GM12878 (cell line): Measurements from ENCODE around the gene GTSF1L. TPM values are rescaled to one million over a fixed set of nuclear protein-coding genes. Genes with fewer than 3 reads are reported as not detected.

Source experiments
- BCL3 ChIP-seq: IDR thresholded peaks from 2 replicates; pipeline ENCODE4 v1.6.1; 2011; ENCODE audit warnings: borderline replicate concordance, low read depth, mild to moderate bottlenecking, moderate library complexity, low read length; ENCODE audit not compliant: insufficient read depth, poor library complexity, severe bottlenecking
- CHD1 ChIP-seq: IDR thresholded peaks from 2 replicates; pipeline ENCODE4 v1.6.1; 2012; ENCODE audit warnings: low read depth, low read length, improper control_type of control experiment
- DPF2 ChIP-seq: fragments of 450-650 bp; IDR thresholded peaks from 2 replicates; pipeline ENCODE4 v1.6.1; 2017; ENCODE audit warnings: mild to moderate bottlenecking
- EED ChIP-seq: sonication (generic); IDR thresholded peaks from 2 replicates; pipeline ENCODE4 v1.6.1; 2016; ENCODE audit warnings: antibody characterized with exemption, low read depth
- ETV6 ChIP-seq, 2 experiments: fragments of 450-650 bp in 1 of 2; IDR thresholded peaks in 1 of 2; conservative IDR thresholded peaks in 1 of 2; 2 replicates each; pipeline ENCODE4 v1.6.1; 2014; ENCODE audit warnings: antibody characterized with exemption in 1 of 2, borderline replicate concordance in 1 of 2, low read depth in 1 of 2, mild to moderate bottlenecking in 1 of 2, moderate library complexity in 1 of 2
- HDGF ChIP-seq: fragments of 450-650 bp; IDR thresholded peaks from 2 replicates; pipeline ENCODE4 v1.6.1; 2016; ENCODE audit warnings: antibody characterized with exemption
- IKZF1 ChIP-seq: fragments of 450-650 bp; conservative IDR thresholded peaks from 2 replicates; pipeline ENCODE4 v1.6.1; 2017; ENCODE audit warnings: antibody characterized with exemption, mild to moderate bottlenecking
- IRF3 ChIP-seq: fragments of 450-650 bp; IDR thresholded peaks from 2 replicates; pipeline ENCODE4 v1.6.1; 2014; ENCODE audit warnings: mild to moderate bottlenecking
- JUNB ChIP-seq: IDR thresholded peaks from 2 replicates; pipeline ENCODE4 v1.6.1; 2016; ENCODE audit warnings: antibody characterized with exemption, mild to moderate bottlenecking
- JUND ChIP-seq: IDR thresholded peaks from 2 replicates; pipeline ENCODE4 v1.6.1; 2012; ENCODE audit warnings: low read depth, mild to moderate bottlenecking, low read length, improper control_type of control experiment, moderate library complexity
- LARP7 ChIP-seq: fragments of 450-650 bp; IDR thresholded peaks from 2 replicates; pipeline ENCODE4 v1.6.1; 2017; ENCODE audit warnings: mild to moderate bottlenecking
- NFXL1 ChIP-seq: fragments of 450-650 bp; IDR thresholded peaks from 2 replicates; pipeline ENCODE4 v1.6.1; 2017; ENCODE audit warnings: antibody characterized with exemption, mild to moderate bottlenecking, borderline replicate concordance
- PBX3 ChIP-seq: IDR thresholded peaks from 2 replicates; pipeline ENCODE4 v1.6.1; 2011; ENCODE audit warnings: mild to moderate bottlenecking, low read depth, low read length, moderate library complexity; ENCODE audit not compliant: insufficient replicate concordance
- RBBP5 ChIP-seq: fragments of 200-600 bp; sonication (generic); conservative IDR thresholded peaks from 2 replicates; pipeline ENCODE4 v1.6.1; 2016
- SREBF2 ChIP-seq: IDR thresholded peaks from 2 replicates; pipeline ENCODE4 v1.6.1; 2012; ENCODE audit warnings: mild to moderate bottlenecking, low read length
- TAF1 ChIP-seq: IDR thresholded peaks from 2 replicates; pipeline ENCODE4 v1.6.1; 2011; ENCODE audit warnings: mild to moderate bottlenecking, low read depth, low read length, borderline replicate concordance
- TCF3 ChIP-seq: IDR thresholded peaks from 2 replicates; pipeline ENCODE4 v1.6.1; 2012; ENCODE audit warnings: low read depth, mild to moderate bottlenecking, low read length, borderline replicate concordance; ENCODE audit not compliant: insufficient read depth
- TCF7 ChIP-seq: IDR thresholded peaks from 2 replicates; pipeline ENCODE4 v1.6.1; 2014; ENCODE audit warnings: antibody characterized with exemption, borderline replicate concordance
- ZNF217 ChIP-seq: fragments of 450-650 bp; IDR thresholded peaks from 2 replicates; pipeline ENCODE4 v1.6.1; 2017; ENCODE audit warnings: antibody characterized with exemption, mild to moderate bottlenecking
- ZNF24 ChIP-seq: fragments of 450-650 bp; IDR thresholded peaks from 2 replicates; pipeline ENCODE4 v1.6.1; 2017; ENCODE audit warnings: antibody characterized with exemption, mild to moderate bottlenecking
- ZNF274 ChIP-seq: IDR thresholded peaks from one replicate; pipeline ENCODE4 v1.8.0; 2011; ENCODE audit not compliant: insufficient read length, insufficient read depth
- ZNF687 ChIP-seq: fragments of 450-650 bp; IDR thresholded peaks from 2 replicates; pipeline ENCODE4 v1.6.1; 2017; ENCODE audit warnings: mild to moderate bottlenecking, moderate library complexity
- ZSCAN29 ChIP-seq: fragments of 450-650 bp; IDR thresholded peaks from 2 replicates; pipeline ENCODE4 v1.6.1; 2017; ENCODE audit warnings: mild to moderate bottlenecking, moderate library complexity
- polyA plus RNA-seq, 11 experiments: library from polyadenylated mRNA; depleted of rRNA in 4 of 11; unstranded in 6 of 11; stranded (reverse) in 5 of 11; fragments of >200 nt; fragmentation: Nextera tagmentation in 4 of 11; fragmentation: Illumina TruSeq in 1 of 11; extraction: Ambion mirVana in 4 of 11; extraction: Trizol in 1 of 11; gene quantifications; 1 replicate in 1 of 11; 2 replicates in 10 of 11; pipeline versions ENCODE4 v1.2.1 to v1.2.3, GENCODE V29; 2011 to 2016; ENCODE audit warnings: inconsistent platforms in 2 of 11, missing spikeins in 2 of 11, low read depth in 1 of 11
- total RNA-seq, 4 experiments: library from RNA; depleted of rRNA in 3 of 4; stranded (reverse); fragments of >200 nt in 3 of 4; fragmentation: Illumina TruSeq in 1 of 4; extraction: Trizol in 1 of 4; gene quantifications; 2 replicates each; pipeline versions ENCODE4 v1.2.1 to v1.2.3, GENCODE V29; 2013 to 2021

The GTSF1L gene
- total and polyA plus RNA-seq, 10 of the 15 experiments (the other 5 are each of a cell fraction or from before 2014, with no cell fraction given), result 0.56 to 2.4 (median 1.3) TPM

GRCh38 chr20:43752561-43753301 lies 25.9 kb upstream of the GTSF1L start (continued):
- no peak for TF ChIP-seq NFXL1
- 0 out of 2 replicates have a peak, but pooled peaks have one; percentile 52 for TF ChIP-seq JUND
- peak; percentile 17; the same call in 1 of the 2 replicates for TF ChIP-seq HDGF
- peak; percentile 100 for TF ChIP-seq EED
- TF ChIP-seq ZNF274, result no peak
- TF ChIP-seq DPF2, result peak; percentile 93
- TF ChIP-seq TCF7, result no peak
- TF ChIP-seq SREBF2, result no peak
- peak; percentile 52; the same call in 1 of the 2 replicates for TF ChIP-seq LARP7
- no peak for TF ChIP-seq TAF1
- peak; percentile 87 for TF ChIP-seq BCL3
- TF ChIP-seq ZNF217, result no peak; the same call in 1 of the 2 replicates
- no peak for TF ChIP-seq CHD1
- TF ChIP-seq TCF3, result peak; percentile 86; the same call in 1 of the 2 replicates
- TF ChIP-seq IKZF1, result peak; percentile 99
- TF ChIP-seq ZNF687, result peak; percentile 56; the same call in 1 of the 2 replicates
- no peak for TF ChIP-seq IRF3
- TF ChIP-seq ZNF24, result no peak; the same call in 1 of the 2 replicates
- no peak for TF ChIP-seq RBBP5
- peak in 1 of 2 experiments; percentile 99; a peak in 2 of 4 replicates for TF ChIP-seq ETV6 (conservative IDR thresholded peaks at IDR 0.05 in 1 of 2, IDR thresholded peaks at IDR 0.05 in 1 of 2; ENCODE audit: borderline replicate concordance in 1 of 2, low read depth in 1 of 2)
- no peak; the same call in 1 of the 2 replicates for TF ChIP-seq ZSCAN29
- TF ChIP-seq JUNB, result peak; percentile 65
- peak; percentile 20 for TF ChIP-seq PBX3
